Activated T-cell treated with anti-CD3 and anti-CD28 coated beads for 48 hours (primary cell): ENCODE data around the gene GLRA3.
"Not testable (repeated sequence)": the region's sequence is repeated elsewhere in the genome, so short reads cannot be mapped to it uniquely, and the experiment has no call there.

Source experiments
- DNase-seq: peaks from one replicate; pipeline ENCODE4 v3.0.0-alpha.2; 2020; ENCODE audit warnings: low read depth

GLRA3 gene

DNA sequence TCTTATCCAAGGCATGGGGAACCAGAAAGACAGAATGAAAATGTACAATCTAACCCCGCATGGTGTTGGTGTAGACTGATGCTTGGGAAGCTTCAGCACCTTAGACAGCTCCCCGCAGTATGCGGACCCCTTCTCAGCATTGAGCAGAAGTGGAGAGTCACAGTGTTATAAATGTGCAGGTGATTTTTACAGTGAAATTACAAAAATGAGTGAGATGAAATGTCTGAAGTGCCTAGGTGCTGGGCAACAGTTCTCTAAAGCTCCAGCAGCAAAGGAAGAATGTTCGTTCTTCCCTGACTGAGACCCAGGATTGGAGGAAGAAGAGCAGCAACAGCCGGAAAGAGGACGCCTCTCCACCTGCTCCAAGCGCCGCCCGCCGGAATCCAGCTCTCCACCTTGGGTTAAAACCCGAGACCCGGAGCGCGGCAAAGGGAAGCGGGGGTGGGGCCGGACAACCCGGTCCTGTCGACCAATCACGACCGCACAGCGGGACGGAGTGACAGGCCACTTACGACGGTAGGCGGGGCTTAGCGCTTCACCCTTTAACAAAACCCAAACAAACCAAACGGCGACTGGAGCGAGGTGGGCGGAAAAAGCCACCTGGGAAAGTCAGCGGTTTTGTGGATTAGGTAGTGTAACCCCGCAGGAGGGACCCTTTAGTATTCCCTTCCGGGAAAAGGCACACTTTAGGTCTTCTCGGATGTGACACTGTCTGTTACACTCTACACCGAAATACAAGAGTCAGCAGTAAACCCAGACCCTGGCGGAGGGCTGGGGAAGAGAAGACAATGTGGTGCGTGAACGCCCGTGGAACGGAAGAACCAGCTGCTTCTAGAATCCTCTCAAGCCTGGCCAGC, at the start of gene GLRA3:
Gene GLRA3, minus strand, starts transcription at position 403 of the 857 bp plus-strand sequence. CDS start 436 bp downstream, outside the sequence.
- no peak for DNase-seq

DNA sequence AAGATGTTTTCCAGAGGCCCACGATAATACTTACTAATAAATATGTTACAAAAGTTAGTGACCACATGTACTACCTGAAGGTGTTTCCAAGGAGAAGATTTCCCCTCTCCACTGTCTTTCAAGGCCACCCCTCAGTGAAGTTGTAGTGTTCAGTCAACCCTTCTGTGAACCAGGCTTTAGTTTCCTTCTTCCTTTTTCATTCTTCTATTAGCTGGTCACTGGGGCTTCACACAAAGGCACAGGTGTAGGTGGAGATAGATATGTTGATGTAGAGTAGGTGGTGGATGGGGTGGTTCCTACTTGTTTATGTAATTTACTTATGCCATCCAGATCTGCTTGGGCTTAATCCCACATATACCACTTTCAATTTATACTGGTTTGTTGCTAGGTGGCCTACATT, 45.9 kb upstream of the GLRA3 start:
- no peak for DNase-seq

DNA sequence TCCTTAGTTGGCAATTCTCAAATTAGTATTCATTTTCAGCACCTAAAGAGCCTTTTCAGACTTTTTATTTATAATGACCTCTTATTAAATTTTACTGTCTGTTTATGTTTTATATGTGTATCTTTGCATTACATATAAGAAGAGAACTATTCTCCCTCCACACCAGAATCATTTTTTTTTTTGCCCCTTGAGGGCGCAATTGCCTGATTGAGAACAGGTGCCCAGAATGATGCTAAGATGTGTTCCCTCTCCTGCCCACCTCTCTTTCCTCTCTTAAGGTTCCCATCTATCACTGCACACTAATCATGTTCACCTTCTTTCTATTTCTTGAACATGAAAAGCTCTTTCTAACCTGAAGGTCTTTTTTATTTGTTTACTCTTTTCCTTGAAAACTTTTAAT, 44.9 kb upstream of the GLRA3 start:
- no peak for DNase-seq

DNA sequence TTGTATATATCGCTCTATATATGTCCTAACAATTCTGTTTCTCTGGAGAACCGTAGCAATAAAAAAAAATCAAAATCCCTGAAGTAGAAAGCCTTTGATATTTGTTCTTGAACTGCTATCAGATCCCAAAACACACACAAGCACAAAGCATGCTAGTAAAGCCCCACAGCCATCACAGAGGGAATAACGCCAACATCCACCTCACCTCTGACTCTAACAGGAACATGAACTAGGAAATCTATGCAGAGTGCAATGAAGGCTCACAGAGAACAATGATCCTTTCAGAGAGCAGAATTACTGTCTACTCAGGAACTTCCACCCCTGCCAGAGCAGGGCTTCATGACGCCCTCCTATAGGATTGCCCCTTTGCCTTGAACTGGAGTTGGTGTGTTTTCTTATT, 44.1 kb upstream of the GLRA3 start:
- DNase-seq = not testable (repeated sequence)

DNA sequence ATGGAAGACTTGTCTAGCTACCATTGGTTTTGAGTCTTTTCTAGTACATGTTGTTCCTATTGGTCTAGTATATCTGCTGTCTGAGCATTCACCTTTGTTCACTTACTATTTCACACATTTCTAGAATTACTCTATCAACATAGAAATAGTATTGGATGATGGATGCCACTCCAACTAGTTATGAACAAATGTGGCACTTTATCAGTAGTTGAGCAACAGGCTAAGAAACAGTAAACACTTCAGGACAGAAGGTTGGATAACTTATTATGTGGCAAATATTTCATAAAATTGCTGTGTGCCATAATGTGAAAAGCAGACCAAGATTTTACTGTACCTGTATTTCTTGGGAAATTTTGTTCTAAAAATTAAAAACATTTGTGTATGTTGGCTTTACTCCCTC, 42.4 kb upstream of the GLRA3 start:
- no peak for DNase-seq

DNA sequence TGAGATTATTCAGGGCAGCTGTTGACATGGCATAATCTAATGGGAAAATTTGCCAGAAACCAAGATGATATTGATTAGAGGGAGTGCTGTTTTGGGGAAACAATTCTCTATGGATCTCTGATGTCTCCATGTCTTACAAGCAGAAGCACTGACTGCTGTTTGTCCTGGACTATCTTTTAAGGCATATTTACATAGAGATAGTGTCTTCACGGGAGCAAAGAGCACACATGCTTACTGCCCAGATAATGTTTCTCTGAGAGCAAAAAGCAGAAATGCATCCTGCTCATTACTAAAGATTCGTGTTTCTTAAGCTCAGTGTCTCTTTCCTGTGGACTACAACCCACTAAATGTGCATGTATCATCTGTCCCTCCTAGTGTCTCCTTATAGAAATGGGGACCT, 41.3 kb upstream of the GLRA3 start:
- DNase-seq = no peak

DNA sequence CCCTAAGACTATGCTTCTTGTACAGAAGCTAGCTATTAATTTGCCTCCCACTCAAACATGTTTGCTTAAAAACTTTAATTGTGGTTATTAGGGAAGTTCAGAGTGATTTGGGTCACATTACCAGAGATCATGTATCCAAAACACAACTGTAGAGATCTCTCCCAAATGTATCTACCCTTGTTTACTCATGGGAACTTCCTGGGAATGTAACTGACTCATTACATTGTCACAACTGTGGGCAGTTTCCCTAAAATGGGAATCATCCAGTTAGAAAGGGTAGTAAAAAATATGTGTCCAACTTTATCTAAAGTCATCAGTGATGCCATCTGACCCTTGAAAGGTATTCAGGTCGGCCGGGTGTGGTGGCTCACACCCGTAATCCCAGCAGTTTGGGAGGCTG, 40.3 kb upstream of the GLRA3 start:
- no peak for DNase-seq

DNA sequence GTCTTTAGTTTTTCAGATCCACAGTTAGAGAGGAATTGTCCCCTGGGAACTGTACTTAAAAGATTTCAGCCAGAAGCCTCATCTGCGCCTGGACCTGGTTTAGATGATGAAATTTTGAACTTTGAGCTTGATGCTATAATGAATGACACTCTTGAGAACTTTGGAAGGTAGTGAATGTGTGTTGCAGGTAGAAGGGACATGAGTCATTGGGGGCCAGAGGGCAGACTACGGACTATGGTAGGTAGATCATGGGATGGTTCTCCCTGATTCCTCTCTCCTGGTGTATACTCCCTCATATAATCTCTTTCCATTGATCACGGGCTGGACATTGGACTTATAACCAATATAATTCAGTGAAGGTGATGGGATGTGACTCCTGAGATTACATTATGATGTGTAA, 38.9 kb upstream of the GLRA3 start:
- no peak for DNase-seq

DNA sequence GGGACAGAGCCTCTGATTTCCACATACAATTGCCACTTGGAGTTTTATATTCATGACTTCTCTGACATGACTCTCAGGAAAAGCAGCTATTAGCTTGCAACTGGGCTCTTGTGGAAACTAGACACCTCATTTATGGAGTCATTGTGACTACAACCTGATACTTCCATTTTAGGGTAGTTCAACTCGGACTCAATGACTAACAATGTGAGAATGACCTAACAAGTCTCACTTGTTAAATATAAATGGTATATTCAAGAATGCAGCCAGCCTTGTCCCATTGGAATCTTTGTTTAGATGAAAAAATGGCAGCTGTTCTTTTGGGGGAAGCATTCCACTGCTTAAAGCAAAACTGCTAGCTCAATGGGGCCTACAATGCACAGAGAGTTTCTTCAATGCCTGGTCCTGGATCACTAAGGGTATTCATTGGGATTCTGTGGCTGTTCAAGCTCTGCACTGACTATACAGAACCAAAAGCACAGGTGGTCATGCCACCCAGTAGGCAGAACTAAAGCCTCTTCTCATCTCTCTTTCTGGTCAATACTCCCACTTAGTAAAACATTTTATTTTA, 36.5 kb upstream of the GLRA3 start:
- no peak for DNase-seq

DNA sequence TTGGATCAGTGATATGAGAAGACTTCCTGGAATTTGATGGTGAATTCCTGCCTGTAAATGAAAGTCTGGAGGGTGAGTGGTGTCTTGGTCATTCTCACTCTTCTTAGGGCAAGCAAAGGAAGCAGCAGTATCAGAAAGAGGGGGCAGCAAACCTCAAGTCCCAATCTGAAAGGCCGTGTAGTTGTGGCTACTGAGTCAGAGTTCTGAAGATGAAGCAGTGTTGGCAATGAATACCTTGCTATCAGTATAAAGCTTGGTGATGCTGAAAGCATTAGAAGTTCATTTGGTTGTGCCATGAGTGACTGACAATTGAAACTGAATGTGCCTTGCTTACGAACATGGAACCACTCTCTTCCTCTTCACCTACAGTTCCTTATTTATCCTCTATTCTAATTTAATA, 35.0 kb upstream of the GLRA3 start:
- DNase-seq = no peak

DNA sequence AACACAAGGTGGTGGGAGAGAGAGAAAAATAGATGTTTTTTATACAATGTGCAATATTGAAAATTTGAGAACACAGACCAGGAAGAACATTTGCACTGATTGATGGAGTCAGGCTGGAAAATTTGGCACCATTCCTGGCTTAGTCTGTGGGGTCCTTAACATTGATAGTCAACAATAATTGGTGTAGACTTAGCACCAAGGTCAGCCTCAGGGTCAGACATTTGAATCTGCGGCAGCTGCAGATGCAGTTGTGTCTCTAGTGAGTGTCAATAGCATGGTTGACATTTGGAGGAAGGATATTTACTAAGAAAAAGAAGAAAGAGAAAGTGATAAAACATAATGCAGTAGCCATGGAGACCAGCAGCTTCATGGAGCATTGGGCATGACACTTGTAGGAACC, 31.5 kb upstream of the GLRA3 start:
- no peak for DNase-seq

DNA sequence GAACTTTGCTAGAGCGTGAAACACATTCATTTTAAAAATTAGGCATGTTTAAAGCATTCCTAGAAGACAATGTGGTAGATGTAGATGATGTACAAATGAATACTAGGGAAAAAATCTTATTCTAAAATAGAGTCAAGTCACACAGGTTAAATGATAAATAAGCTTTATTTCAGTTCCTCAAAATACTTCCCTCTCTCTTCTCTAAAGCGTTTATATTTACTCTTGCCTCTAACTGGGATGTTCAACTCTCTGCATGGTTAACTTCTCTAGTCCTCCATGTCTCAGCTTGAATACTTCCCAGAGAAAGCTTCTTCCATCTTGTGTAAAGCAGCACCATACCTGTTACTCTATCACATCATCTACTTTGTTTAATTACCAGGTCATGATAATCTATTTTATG, 30.9 kb upstream of the GLRA3 start:
- DNase-seq = no peak

DNA sequence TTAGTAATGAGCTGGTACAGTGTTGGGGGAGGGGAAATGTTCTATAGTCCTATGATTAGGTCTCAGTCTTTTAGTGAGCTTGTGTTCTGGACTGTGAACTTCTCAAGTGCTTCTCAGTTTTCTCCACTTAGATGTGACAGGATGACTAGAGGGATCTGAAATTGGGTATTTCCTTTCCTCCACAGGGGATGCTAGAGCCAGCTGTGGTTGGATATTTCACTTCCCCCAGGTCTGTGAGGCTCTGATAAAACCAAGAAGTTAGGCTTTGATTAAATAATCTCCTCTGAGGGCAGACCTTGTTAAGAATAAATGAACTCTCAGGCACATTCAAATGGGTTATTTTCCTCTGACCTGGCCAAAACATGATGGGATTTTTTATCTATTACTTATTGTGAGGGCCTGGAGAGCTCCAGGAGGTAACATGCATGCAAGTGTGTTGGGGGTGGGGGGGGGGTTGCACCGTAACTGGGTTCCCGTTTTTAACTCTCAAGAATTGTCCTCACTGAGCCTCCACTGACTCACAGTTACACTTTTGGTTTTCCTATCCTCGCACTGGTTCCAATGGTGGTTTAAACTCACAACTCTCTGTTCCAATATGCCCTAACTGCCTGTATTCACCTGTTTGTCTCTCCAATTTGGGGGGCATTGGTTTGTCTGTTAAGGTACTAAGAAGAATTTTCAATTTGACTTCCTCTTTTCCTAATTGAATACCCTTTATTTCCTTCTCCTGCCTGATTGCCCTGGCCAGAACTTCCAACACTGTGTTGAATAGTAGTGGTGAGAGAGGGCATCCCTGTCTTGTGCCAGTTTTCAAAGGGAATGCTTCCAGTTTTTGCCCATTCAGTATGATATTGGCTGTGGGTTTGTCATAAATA, 28.1 kb upstream of the GLRA3 start:
- DNase-seq = no peak

DNA sequence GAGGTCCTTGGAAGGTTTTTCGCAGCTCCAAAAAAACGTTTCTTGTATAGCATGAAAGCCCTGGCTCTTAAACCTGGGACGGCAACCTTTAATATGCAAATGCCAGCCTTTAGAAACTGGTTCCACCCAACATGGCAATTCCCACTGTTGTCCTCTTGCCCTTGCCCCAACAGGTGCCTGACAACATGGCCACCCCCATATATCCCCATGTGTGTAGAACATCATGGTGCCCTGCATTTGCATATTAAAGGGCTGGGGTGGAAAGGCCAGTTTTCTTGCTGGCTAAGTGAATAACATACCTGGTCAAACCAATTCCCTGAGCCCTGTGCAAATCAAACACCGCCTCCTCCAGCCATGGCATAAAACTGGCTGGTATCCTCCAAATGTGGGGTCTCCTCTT, 26.0 kb upstream of the GLRA3 start:
- no peak for DNase-seq

DNA sequence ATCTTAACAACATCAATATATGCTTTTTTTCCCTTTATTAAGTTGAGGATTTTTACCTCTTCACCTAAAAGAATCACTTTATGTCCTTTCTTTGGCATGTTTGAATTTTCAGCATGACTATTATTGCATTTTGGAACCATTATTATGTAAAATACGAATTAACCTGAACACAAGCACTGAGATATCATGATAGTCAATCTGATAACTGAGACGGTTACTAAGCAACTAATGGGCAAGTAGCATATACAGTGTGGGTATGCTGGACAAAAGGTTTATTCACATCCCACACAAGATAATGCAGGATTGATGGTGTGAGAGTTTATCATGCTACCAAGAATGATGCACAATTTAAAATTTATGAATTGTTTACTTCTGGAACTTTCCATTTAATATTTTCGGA, 24.6 kb upstream of the GLRA3 start:
- no peak for DNase-seq

DNA sequence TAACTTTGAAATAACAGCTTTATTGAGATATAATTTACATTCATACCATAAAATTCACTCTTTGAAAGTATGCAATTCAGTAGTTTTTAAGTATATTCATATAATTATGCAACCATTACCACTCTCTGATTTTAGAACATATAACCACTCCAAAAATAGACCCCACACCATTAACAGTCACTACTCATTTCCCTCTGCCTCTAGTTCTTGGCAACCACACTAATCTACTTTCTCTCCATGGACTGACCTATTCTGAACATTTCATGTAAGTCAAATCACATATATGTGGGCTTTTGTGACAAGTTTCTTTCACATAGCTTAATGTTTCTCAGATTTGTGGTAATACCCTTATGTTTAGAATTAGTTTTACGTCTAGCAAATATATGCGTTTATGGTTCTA, 19.5 kb upstream of the GLRA3 start:
- no peak for DNase-seq

DNA sequence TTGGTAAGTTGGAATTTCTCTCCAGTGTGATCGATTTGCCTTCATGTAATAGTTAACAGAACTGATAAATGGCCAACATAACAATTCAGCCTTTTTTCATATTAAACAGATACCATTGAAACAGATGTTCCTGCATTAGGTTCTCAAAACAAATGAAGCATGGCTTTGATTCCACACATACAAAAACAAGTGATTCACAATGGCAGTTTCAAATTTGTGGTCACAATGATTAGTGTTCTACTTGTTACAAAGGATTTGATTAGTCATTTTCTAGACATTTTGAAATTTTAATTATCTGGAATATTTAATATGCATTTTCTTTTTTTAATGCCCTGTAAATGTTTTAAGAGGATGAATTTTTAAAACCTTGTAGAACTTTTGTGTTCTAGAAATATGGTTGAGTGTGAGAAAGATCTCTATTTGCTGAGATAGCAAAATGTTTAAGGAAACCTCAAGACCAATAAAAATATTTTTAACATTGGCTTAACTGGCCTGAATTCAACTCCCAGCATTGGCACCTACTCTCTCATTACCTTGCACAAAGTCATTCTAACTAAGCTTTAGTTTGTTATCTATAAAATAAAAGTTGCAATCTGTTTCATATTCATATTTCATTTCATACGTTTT, 18.9 kb upstream of the GLRA3 start:
- no peak for DNase-seq

DNA sequence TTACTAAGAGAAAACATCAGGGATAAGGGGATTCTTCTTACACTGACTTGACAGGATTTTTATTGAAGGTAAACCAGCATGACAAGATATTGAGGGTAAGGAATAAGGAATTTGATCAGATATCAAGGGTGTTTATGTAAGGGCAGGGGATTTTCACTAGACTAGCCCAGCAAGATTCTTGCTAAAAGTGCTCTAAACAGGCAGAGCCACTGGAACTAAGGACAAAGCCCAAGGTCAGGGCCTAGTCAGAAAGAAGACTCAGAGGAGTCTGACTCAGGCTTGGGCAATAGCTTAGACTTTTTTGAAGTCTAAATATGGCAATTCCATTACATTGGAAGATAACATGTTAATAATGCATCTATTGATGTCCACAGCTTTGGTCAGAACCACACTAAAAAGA, 6.5 kb upstream of the GLRA3 start:
- DNase-seq = no peak

DNA sequence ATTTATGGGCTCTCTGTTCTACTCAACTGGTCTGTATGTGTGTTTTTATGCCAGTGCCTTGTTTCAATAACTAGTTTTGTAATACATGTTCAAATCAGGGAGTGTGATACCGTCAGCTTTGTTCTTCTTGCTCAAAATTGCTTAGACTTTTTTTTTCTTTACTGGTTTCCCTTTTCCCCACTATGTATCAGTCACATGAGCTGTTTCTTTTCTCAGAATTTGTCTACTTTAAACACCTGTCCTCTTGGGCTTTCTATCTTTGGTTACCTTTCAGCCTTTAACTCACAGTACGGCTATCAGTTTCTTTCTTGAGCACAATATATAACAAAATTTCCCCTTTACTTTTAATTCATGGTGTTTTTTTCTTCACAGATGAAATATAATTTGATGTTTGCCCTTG, 5.4 kb upstream of the GLRA3 start:
- no peak for DNase-seq

DNA sequence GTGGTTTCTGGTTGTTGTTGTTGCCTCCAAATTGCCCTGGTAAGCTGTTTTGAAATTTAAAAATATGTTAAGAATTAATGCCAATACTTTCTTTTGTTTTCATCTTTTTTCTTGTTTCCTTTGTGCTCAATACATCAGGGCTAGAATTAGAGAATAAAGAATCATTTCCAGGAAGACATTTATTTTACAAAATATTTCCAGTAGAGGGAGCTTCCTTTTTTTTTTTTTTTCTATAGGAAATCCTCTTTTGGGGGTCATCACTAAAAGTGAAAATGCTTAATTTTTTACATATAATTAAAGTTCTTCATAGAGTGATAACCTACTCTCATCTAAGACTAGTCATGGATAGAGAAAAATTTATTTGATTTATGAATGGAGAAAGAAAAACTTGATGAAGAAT, 2.4 kb downstream of the GLRA3 start:
- no peak for DNase-seq

DNA sequence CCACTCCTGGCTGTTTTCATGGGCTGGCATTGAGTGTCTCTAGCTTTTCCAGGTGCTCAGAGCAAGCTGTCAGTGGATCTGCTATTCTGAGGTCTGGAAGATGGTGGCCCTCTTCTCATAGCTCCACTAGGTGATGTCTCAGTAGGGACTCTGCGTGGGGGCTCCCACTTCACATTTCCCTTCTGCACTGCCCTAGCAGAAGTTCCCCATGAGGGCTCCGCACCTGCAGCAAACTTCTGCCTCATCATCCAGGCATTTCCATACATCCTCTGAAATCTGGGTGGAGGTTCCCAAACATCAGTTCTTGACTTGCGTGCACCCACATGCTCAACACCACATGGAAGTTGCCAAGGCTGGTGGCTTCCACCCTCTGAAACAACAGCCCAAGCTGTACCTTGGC, 13.8 kb downstream of the GLRA3 start:
- no peak for DNase-seq

DNA sequence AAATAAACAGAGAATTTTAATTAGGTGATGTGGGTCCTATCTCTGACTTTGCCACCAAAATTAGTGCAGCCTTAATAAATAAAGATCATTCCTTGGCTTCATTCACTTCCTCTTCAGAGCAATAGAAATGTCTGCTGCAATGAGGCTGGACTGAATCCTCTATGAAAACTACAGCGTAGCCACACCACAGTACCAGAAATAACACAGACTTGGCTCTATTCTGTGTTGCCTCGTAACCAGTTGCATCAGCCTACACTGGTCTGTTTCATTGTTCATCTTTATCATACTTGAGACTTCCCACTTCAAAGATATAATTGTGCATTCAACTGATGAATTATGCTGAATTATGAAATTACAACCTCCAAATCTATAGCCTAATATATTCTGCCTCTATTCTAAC, 15.8 kb downstream of the GLRA3 start:
- no peak for DNase-seq

DNA sequence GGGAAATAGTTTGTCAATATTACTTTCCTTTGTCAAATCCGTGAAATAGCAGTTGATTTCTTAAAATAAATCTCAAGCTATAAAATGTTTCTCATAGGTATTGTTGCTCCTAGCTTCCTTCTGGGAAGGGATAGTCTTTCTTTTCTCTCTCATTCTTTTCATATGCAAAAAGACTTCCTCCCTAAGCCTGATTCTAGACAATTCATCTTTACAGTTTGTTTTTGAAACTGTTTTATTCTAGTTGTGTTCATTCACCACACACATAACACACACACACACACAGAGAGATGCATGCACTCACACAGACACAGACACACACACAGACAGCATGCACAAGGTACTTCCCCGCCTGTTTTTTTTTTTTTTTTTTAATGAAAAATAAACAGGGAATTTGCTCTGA, 18.2 kb downstream of the GLRA3 start:
- DNase-seq = no peak
